Activated naive CD4-positive, alpha-beta T cell treated with anti-CD3 and anti-CD28 coated beads, Interleukin-2, amount 50 U/mL, for 24 hours (primary cell): ENCODE results near the gene PRKAA1.

ENCODE experiments used
- H3K27ac Mint-ChIP-seq: one replicate; pipeline ENCODE4 v1.8.0; 2021; ENCODE audit warnings: mild to moderate bottlenecking, mixed read lengths
- H3K27me3 Mint-ChIP-seq: one replicate; pipeline ENCODE4 v1.8.0; 2021; ENCODE audit warnings: mixed read lengths
- H3K36me3 Mint-ChIP-seq: one replicate; pipeline ENCODE4 v1.8.0; 2021; ENCODE audit warnings: mixed read lengths
- H3K4me1 Mint-ChIP-seq: one replicate; pipeline ENCODE4 v1.8.0; 2021; ENCODE audit warnings: mixed read lengths
- H3K4me3 Mint-ChIP-seq: one replicate; pipeline ENCODE4 v1.8.0; 2021; ENCODE audit warnings: mild to moderate bottlenecking, mixed read lengths
- H3K9me3 Mint-ChIP-seq: one replicate; pipeline ENCODE4 v1.8.0; 2021; ENCODE audit warnings: mixed read lengths

Gene PRKAA1

GRCh38 chr5:40798012-40798800, at the start of gene PRKAA1:
Gene PRKAA1, minus strand, starts transcription at chr5:40798374. Its CDS starts 185 bp downstream, at chr5:40798189.
- Mint-ChIP-seq H3K4me3 (peak within 1 kb of the TSS; percentile 91), H3K9me3 (no peaks in the 10 kb centered on the region), H3K27ac (peak within 1 kb of the TSS; percentile 89), H3K36me3 (peaks cover 12% of the 10 kb centered on the region), H3K4me1 (peaks cover 52% of the 10 kb centered on the region), H3K27me3 (no peaks in the 10 kb centered on the region)

- Mint-ChIP-seq H3K27me3 (no peaks in the 10 kb centered on the region), H3K4me3 (no peak overlapping the region)
These were observed 49.4 kb upstream of the PRKAA1 start for GRCh38 chr5:40847525-40847924.

GRCh38 chr5:40846371-40846770, 48.2 kb upstream of the PRKAA1 start:
- peaks cover 21% of the 10 kb centered on the region for H3K4me1 Mint-ChIP-seq
- no peak overlapping the region for H3K27ac Mint-ChIP-seq
- no peak overlapping the region for H3K4me3 Mint-ChIP-seq

More at GRCh38 chr5:40847525-40847924, 49.4 kb upstream of the PRKAA1 start:
- Mint-ChIP-seq H3K36me3 (peaks cover 10% of the 10 kb centered on the region), H3K9me3 (no peaks in the 10 kb centered on the region), H3K27ac (no peak overlapping the region), H3K4me1 (peaks cover 17% of the 10 kb centered on the region)

GRCh38 chr5:40844565-40844964, 46.4 kb upstream of the PRKAA1 start:
- Mint-ChIP-seq H3K4me3 (no peak overlapping the region), H3K27me3 (no peaks in the 10 kb centered on the region), H3K36me3 (peaks cover 8% of the 10 kb centered on the region), H3K27ac (no peak overlapping the region), H3K9me3 (no peaks in the 10 kb centered on the region), H3K4me1 (peaks cover 28% of the 10 kb centered on the region)

More at GRCh38 chr5:40846371-40846770, 48.2 kb upstream of the PRKAA1 start:
- Mint-ChIP-seq H3K27me3 (no peaks in the 10 kb centered on the region), H3K9me3 (no peaks in the 10 kb centered on the region), H3K36me3 (peaks cover 10% of the 10 kb centered on the region)

GRCh38 chr5:40842351-40842750, 44.2 kb upstream of the PRKAA1 start:
- Mint-ChIP-seq H3K9me3 (no peaks in the 10 kb centered on the region), H3K27ac (no peak overlapping the region), H3K4me3 (no peak overlapping the region), H3K27me3 (no peaks in the 10 kb centered on the region), H3K36me3 (peaks cover 5% of the 10 kb centered on the region), H3K4me1 (peaks cover 17% of the 10 kb centered on the region)

- Mint-ChIP-seq H3K36me3 (peaks cover 6% of the 10 kb centered on the region), H3K4me3 (peak within 1 kb of the TSS; percentile 89), H3K9me3 (no peaks in the 10 kb centered on the region), H3K4me1 (peaks cover 11% of the 10 kb centered on the region), H3K27ac (peak within 1 kb of the TSS; percentile 97), H3K27me3 (no peaks in the 10 kb centered on the region)
These were observed 43.1 kb upstream of the PRKAA1 start, which contains the start of gene CARD6 for GRCh38 chr5:40841068-40841805. Gene CARD6, plus strand, starts transcription at chr5:40841367. Its CDS starts 16 bp downstream, at chr5:40841383.

- no peaks in the 10 kb centered on the region for H3K9me3 Mint-ChIP-seq
- H3K27me3 Mint-ChIP-seq, result no peaks in the 10 kb centered on the region
- peaks cover 20% of the 10 kb centered on the region for H3K36me3 Mint-ChIP-seq
- peaks cover 26% of the 10 kb centered on the region for H3K4me1 Mint-ChIP-seq
- H3K4me3 Mint-ChIP-seq, result no peak overlapping the region
- no peak overlapping the region for H3K27ac Mint-ChIP-seq
These were observed 39.9 kb upstream of the PRKAA1 start for GRCh38 chr5:40838086-40838485.

- no peaks in the 10 kb centered on the region for H3K27me3 Mint-ChIP-seq
- H3K4me1 Mint-ChIP-seq, result peaks cover 38% of the 10 kb centered on the region
- peak within 1 kb of the TSS; percentile 97 for H3K4me3 Mint-ChIP-seq
- H3K27ac Mint-ChIP-seq, result peak within 1 kb of the TSS; percentile 99
- no peaks in the 10 kb centered on the region for H3K9me3 Mint-ChIP-seq
- peaks cover 38% of the 10 kb centered on the region for H3K36me3 Mint-ChIP-seq
These were observed 36.9 kb upstream of the PRKAA1 start, which contains the start of gene RPL37 for GRCh38 chr5:40834849-40835787. Gene RPL37, minus strand, starts transcription at chr5:40835222. Its CDS starts 37 bp downstream, at chr5:40835185.

- Mint-ChIP-seq H3K27ac (peak overlapping the region; percentile 99), H3K4me3 (peak overlapping the region; percentile 97), H3K27me3 (no peaks in the 10 kb centered on the region), H3K4me1 (peaks cover 40% of the 10 kb centered on the region), H3K36me3 (peaks cover 42% of the 10 kb centered on the region), H3K9me3 (no peaks in the 10 kb centered on the region)
These were observed 36.2 kb upstream of the PRKAA1 start for GRCh38 chr5:40834391-40834848.

GRCh38 chr5:40833712-40834229, 35.6 kb upstream of the PRKAA1 start:
- Mint-ChIP-seq H3K4me1 (peaks cover 47% of the 10 kb centered on the region), H3K36me3 (peaks cover 46% of the 10 kb centered on the region), H3K27ac (peak overlapping the region; percentile 99), H3K4me3 (peak overlapping the region; percentile 97), H3K27me3 (no peaks in the 10 kb centered on the region), H3K9me3 (no peaks in the 10 kb centered on the region)

- Mint-ChIP-seq H3K36me3 (peaks cover 60% of the 10 kb centered on the region), H3K27me3 (no peaks in the 10 kb centered on the region), H3K4me1 (peaks cover 60% of the 10 kb centered on the region), H3K4me3 (peak overlapping the region; percentile 97), H3K9me3 (no peaks in the 10 kb centered on the region), H3K27ac (peak overlapping the region; percentile 99)
These were observed 34.2 kb upstream of the PRKAA1 start for GRCh38 chr5:40832345-40832744.

GRCh38 chr5:40831346-40832210, 33.4 kb upstream of the PRKAA1 start:
- Mint-ChIP-seq H3K4me3 (peak overlapping the region; percentile 97), H3K27ac (peak overlapping the region; percentile 99), H3K36me3 (peaks cover 61% of the 10 kb centered on the region), H3K9me3 (no peaks in the 10 kb centered on the region), H3K4me1 (peaks cover 60% of the 10 kb centered on the region), H3K27me3 (no peaks in the 10 kb centered on the region)

- Mint-ChIP-seq H3K27me3 (no peaks in the 10 kb centered on the region), H3K4me1 (peaks cover 54% of the 10 kb centered on the region), H3K4me3 (peak overlapping the region; percentile 30), H3K9me3 (no peaks in the 10 kb centered on the region), H3K36me3 (peaks cover 60% of the 10 kb centered on the region), H3K27ac (peak overlapping the region; percentile 66)
These were observed 31.8 kb upstream of the PRKAA1 start for GRCh38 chr5:40829748-40830533.
